Endothelial cell of umbilical vein (primary cell): ENCODE results near the gene DUS2. TPM values are rescaled to one million over a fixed set of nuclear protein-coding genes. Genes with fewer than 3 reads are reported as not detected.
A peak's percentile ranks its signal among the peaks of the same experiment; 100 is the strongest.

Experiments used
- BruUV-seq: library from RNA; stranded (reverse); fragments of 400-500 nt; replicated peaks from 2 replicates; lab custom pipeline; 2021; lab: Mats Ljungman, UMichigan
- CTCF ChIA-PET: fragments of 300-600, 350-600 bp; sonication (Branson Sonifier 250); formaldehyde crosslinking; loops from one replicate; lab custom pipeline; 2021; ENCODE audit warnings: antibody characterized with exemption, inconsistent platforms; lab: Charles Lee
- POLR2A ChIA-PET: fragments of 300-600, 350-600 bp; sonication (Branson Sonifier 250); formaldehyde crosslinking; loops from one replicate; lab custom pipeline; 2021; ENCODE audit warnings: antibody characterized with exemption, inconsistent platforms; lab: Charles Lee
- DNase-seq: peaks from one replicate; pipeline ENCODE4 v3.0.0-alpha.2; 2011; ENCODE audit warnings: low read depth, low spot score
- FAIRE-seq: peaks from 2 replicates; lab custom pipeline; 2011; peaks lifted over from hg19 to GRCh38; lab: Jason Lieb, UNC
- H2AFZ ChIP-seq: 2 replicates; pipeline ENCODE4 v1.6.0; 2012; ENCODE audit warnings: low read depth, low read length, control low read depth, inconsistent platforms
- H3K27ac ChIP-seq: 2 replicates; pipeline ENCODE4 v1.5.1; 2011; ENCODE audit warnings: low read depth, mild to moderate bottlenecking, control low read depth, low read length, moderate library complexity; ENCODE audit not compliant: insufficient read depth
- H3K27me3 ChIP-seq, 2 experiments: 2 replicates each; pipeline versions ENCODE4 v1.6.0 to v1.6.1; 2011; ENCODE audit warnings: low read length in 2 of 2, mixed read lengths in 1 of 2; ENCODE audit not compliant: control insufficient read depth in 2 of 2, insufficient read depth in 2 of 2
- H3K36me3 ChIP-seq, 2 experiments: 2 replicates in 1 of 2; 3 replicates in 1 of 2; pipeline ENCODE4 v1.5.1; 2011; ENCODE audit warnings: low read length in 2 of 2, mild to moderate bottlenecking in 1 of 2, moderate library complexity in 1 of 2; ENCODE audit not compliant: control insufficient read depth in 2 of 2, insufficient read depth in 2 of 2; ENCODE audit errors: extremely low read depth in 1 of 2
- H3K4me1 ChIP-seq: 3 replicates; pipeline ENCODE4 v1.5.1; 2011; ENCODE audit warnings: mild to moderate bottlenecking, low read length; ENCODE audit not compliant: control insufficient read depth, insufficient read depth; ENCODE audit errors: extremely low read depth
- H3K4me2 ChIP-seq: 2 replicates; pipeline ENCODE4 v1.6.1; 2011; ENCODE audit warnings: low read length, control low read depth, mixed read lengths; ENCODE audit not compliant: insufficient read depth
- H3K4me3 ChIP-seq, 3 experiments: fragments of 200-600 bp in 1 of 3; sonication (generic), shearing (Covaris generic) in 1 of 3; replicated peaks in 1 of 3; 2 replicates each; pipeline ENCODE4 v1.5.1; 2011 to 2016; ENCODE audit warnings: control low read depth in 3 of 3, low read length in 3 of 3, mild to moderate bottlenecking in 2 of 3, inconsistent platforms in 1 of 3, low read depth in 1 of 3, moderate library complexity in 1 of 3; ENCODE audit not compliant: insufficient read depth in 1 of 3
- H3K79me2 ChIP-seq: 2 replicates; pipeline ENCODE4 v1.6.0; 2012; ENCODE audit warnings: low read length, inconsistent platforms; ENCODE audit not compliant: control insufficient read depth, insufficient read depth
- H3K9ac ChIP-seq: replicated peaks from 2 replicates; pipeline ENCODE3; 2011; ENCODE audit warnings: low read length, control low read depth; ENCODE audit not compliant: insufficient read depth; ENCODE audit errors: extremely low read depth
- H3K9me1 ChIP-seq: replicated peaks from 3 replicates; pipeline ENCODE4 v1.6.0; 2011; ENCODE audit warnings: mild to moderate bottlenecking, low read length; ENCODE audit not compliant: control insufficient read depth, insufficient read depth; ENCODE audit errors: extremely low read depth
- H3K9me3 ChIP-seq: replicated peaks from 2 replicates; pipeline ENCODE4 v1.5.1; 2012; ENCODE audit warnings: low read length, inconsistent platforms; ENCODE audit not compliant: control insufficient read depth, insufficient read depth
- H4K20me1 ChIP-seq: replicated peaks from 2 replicates; pipeline ENCODE3; 2011; ENCODE audit warnings: mild to moderate bottlenecking, low read length; ENCODE audit not compliant: control insufficient read depth, insufficient read depth; ENCODE audit errors: extremely low read depth
- FOS ChIP-seq: IDR thresholded peaks from 2 replicates; pipeline ENCODE4 v1.6.1; 2011; ENCODE audit warnings: mild to moderate bottlenecking, low read length, moderate library complexity, borderline replicate concordance; ENCODE audit not compliant: insufficient read depth
- MYC ChIP-seq: IDR thresholded peaks from one replicate; pipeline ENCODE4 v1.6.1; 2011; ENCODE audit warnings: mild to moderate bottlenecking, low read depth, low read length
- POLR2A ChIP-seq: IDR thresholded peaks from 2 replicates; pipeline ENCODE4 v1.6.1; 2012; ENCODE audit warnings: low read depth, mild to moderate bottlenecking, control low read depth, low read length
- POLR2AphosphoS5 ChIP-seq: IDR thresholded peaks from 2 replicates; pipeline ENCODE4 v1.6.1; 2012; ENCODE audit warnings: low read depth, mild to moderate bottlenecking, control low read depth, low read length, moderate library complexity; ENCODE audit not compliant: insufficient read depth
- dilution Hi-C: fragments of 300-500 bp; cut with MboI; formaldehyde crosslinking; loops from one replicate; pipeline ENCODE4 v1.15.0; 2019; ENCODE audit warnings: low sequenced_read_pairs; ENCODE audit not compliant: extremely low pct_ligation_motif_present
- intact Hi-C: fragments of 100-400 bp; cut with micrococcal nuclease; formaldehyde crosslinking; loops from one replicate; pipeline ENCODE4 v1.10.0; 2022
- polyA plus RNA-seq, 4 experiments: library from polyadenylated mRNA; depleted of rRNA in 3 of 4; stranded (reverse) in 3 of 4; unstranded in 1 of 4; fragments of >200 nt; gene quantifications; 2 replicates each; pipeline versions ENCODE4 v1.2.1 to v1.2.3, GENCODE V29; 2011 to 2012; ENCODE audit warnings: missing spikeins in 1 of 4
- total RNA-seq: library from RNA; stranded (reverse); gene quantifications from 2 replicates; pipeline ENCODE4 v1.2.3, GENCODE V29; 2021
- TF ChIP-seq, protein P1 (sequence below): IDR thresholded peaks from 2 replicates; pipeline ENCODE4 v1.6.1; 2011; ENCODE audit not compliant: insufficient read depth, insufficient read length
- TF ChIP-seq, protein P2 (sequence below), 2 donors: IDR thresholded peaks; 1 replicate in 1 of 2; 2 replicates in 1 of 2; pipeline ENCODE4 v1.5.1; 2011; ENCODE audit warnings: low read length in 2 of 2, mild to moderate bottlenecking in 2 of 2, moderate library complexity in 2 of 2, control low read depth in 1 of 2, inconsistent platforms in 1 of 2, low read depth in 1 of 2; ENCODE audit not compliant: insufficient read depth in 1 of 2; ENCODE audit errors: extremely low read depth in 1 of 2

Gene DUS2
- total and polyA plus RNA-seq, 2 donors (not counting 3 experiments of a cell fraction or from before 2014, with no cell fraction given), result 16.4 to 21.7 TPM

DNA sequence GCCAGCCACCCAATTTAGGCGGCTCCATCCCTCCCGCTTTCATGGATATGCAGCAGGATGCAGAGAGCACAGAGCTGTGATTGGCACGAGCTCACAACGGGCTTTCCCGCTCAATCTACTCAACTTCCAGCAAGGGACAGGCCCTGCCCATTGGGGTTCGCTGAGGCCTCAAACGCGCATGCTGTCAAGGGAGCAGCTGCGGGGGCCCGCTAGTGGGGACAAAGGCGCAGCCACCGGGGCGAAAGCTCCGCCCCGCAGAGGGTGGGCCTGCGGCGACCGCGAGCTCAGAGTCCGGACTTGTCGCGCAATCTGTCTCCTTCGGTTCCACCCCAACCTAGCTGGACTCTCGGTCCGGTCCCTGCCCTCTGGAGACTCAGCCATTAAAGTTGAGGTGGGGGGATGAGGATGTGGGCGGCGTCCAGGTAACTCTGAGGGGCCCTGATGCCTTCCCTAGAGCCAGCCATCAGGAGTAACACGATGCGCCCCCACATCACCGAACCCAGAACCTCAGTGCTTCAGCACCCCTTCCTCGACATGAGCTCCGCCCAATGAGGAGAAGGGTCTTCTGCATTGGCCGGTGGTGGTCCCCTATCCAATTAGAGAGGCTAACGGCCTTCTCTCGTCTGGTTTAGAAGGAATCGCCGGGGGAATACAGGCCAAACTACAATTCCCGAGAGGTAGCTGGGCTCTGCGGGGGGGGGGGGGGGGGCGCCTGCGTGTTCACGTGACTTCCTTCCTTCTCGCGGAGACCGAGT, 61.6 kb downstream of the DUS2 start:
- FAIRE-seq, result peak; percentile 95
- ChIA-PET CTCF (interaction anchor here (0.8 to 5.1 kb wide), 14 partner anchors 9 to 176 kb away, joined by 3 to 34 read pairs (median 4); no protein-coding TSS in a partner anchor), POLR2A (interaction anchor here (0.6 to 1.2 kb wide), 4 partner anchors 16 to 153 kb away, joined by 3 to 7 read pairs (median 4); partner anchors contain the start of gene DUS2)
- Histone ChIP-seq H3K4me2 (peak overlapping the region; percentile 91), H3K4me1 (peaks cover 29% of the 10 kb centered on the region), H3K79me2 (peaks cover 40% of the 10 kb centered on the region), H3K9me1 (no peaks in the 10 kb centered on the region), H3K9me3 (no peaks in the 10 kb centered on the region), H4K20me1 (peaks cover 2% of the 10 kb centered on the region), H3K27ac (peak overlapping the region; percentile 94), H2AFZ (peak overlapping the region; percentile 93), H3K36me3 (no peaks in the 10 kb centered on the region), H3K27me3 (no peaks in the 10 kb centered on the region), H3K9ac (peak overlapping the region; percentile 97), H3K4me3 (peak overlapping the region in 2 of 3 experiments; percentile 42 to 81)
- BruUV-seq, result TSS peak; percentile 66
- intact Hi-C loops, result loop anchor here (2.0 to 10.0 kb wide), 3 partner anchors 43 to 240 kb away; partner anchors contain the start of genes DDX28 and DUS2
- dilution Hi-C loops, result no loop called here
- no peak for TF ChIP-seq FOS
- TF ChIP-seq, protein P1, sequence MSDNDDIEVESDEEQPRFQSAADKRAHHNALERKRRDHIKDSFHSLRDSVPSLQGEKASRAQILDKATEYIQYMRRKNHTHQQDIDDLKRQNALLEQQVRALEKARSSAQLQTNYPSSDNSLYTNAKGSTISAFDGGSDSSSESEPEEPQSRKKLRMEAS, result no peak
- TF ChIP-seq POLR2AphosphoS5, result peak; percentile 81
- TF ChIP-seq POLR2A, result peak; percentile 89
- TF ChIP-seq MYC, result no peak
- TF ChIP-seq, protein P2, sequence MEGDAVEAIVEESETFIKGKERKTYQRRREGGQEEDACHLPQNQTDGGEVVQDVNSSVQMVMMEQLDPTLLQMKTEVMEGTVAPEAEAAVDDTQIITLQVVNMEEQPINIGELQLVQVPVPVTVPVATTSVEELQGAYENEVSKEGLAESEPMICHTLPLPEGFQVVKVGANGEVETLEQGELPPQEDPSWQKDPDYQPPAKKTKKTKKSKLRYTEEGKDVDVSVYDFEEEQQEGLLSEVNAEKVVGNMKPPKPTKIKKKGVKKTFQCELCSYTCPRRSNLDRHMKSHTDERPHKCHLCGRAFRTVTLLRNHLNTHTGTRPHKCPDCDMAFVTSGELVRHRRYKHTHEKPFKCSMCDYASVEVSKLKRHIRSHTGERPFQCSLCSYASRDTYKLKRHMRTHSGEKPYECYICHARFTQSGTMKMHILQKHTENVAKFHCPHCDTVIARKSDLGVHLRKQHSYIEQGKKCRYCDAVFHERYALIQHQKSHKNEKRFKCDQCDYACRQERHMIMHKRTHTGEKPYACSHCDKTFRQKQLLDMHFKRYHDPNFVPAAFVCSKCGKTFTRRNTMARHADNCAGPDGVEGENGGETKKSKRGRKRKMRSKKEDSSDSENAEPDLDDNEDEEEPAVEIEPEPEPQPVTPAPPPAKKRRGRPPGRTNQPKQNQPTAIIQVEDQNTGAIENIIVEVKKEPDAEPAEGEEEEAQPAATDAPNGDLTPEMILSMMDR (IDR thresholded peaks at IDR 0.05; ENCODE audit: extremely low read depth in 1 of 2, insufficient read depth in 1 of 2, low read depth in 1 of 2, low read length in 2 of 2), result peak in 1 of 2 donors; percentile 24
- DNase-seq, result peak; percentile 81
